PC-9 (cell line): ENCODE results near the gene FAM200B. TPM values are rescaled to one million over a fixed set of nuclear protein-coding genes. Genes with fewer than 3 reads are reported as not detected.

Source experiments
- BruUV-seq: library from RNA; stranded (reverse); fragments of 400-500 nt; replicated peaks from 2 replicates; lab custom pipeline; 2021; lab: Mats Ljungman, UMichigan
- CTCF ChIA-PET: fragments of 300-600 bp; sonication (Branson Sonifier 250); formaldehyde crosslinking; loops from one replicate; lab custom pipeline; 2022; ENCODE audit warnings: antibody characterized with exemption; lab: Charles Lee
- POLR2A ChIA-PET: fragments of 300-600 bp; sonication (Branson Sonifier 250); formaldehyde crosslinking; loops from one replicate; lab custom pipeline; 2022; ENCODE audit warnings: antibody characterized with exemption; ENCODE audit not compliant: unreplicated experiment; lab: Charles Lee
- DNase-seq, 2 experiments: peaks; one replicate each; pipeline versions ENCODE4 v3.0.0 to v3.0.0-alpha.2; 2015 to 2022; ENCODE audit warnings: mixed read lengths in 1 of 2
- H2AFZ ChIP-seq: fragments of 200-600 bp; sonication (generic); 2 replicates; pipeline ENCODE4 v1.8.1; 2017; ENCODE audit warnings: antibody characterized with exemption
- H3F3A ChIP-seq: fragments of 200-600 bp; sonication (generic); 2 replicates; pipeline ENCODE4 v1.8.1; 2017; ENCODE audit warnings: antibody characterized with exemption, mild to moderate bottlenecking, low read depth; ENCODE audit not compliant: insufficient read depth
- H3K27ac ChIP-seq: fragments of 200-600 bp; sonication (generic); 2 replicates; pipeline ENCODE4 v1.6.1; 2016; ENCODE audit warnings: mixed run types
- H3K27me3 ChIP-seq: fragments of 200-600 bp; sonication (generic); 2 replicates; pipeline ENCODE4 v1.6.1; 2016; ENCODE audit warnings: low read depth, mixed run types; ENCODE audit not compliant: insufficient read depth
- H3K36me3 ChIP-seq: fragments of 200-600 bp; sonication (generic); 2 replicates; pipeline ENCODE4 v1.6.1; 2016; ENCODE audit warnings: low read depth, mixed run types
- H3K4me1 ChIP-seq: fragments of 200-600 bp; sonication (generic); replicated peaks from 2 replicates; pipeline ENCODE4 v1.6.1; 2016; ENCODE audit warnings: mixed run types; ENCODE audit not compliant: insufficient read depth
- H3K4me2 ChIP-seq: fragments of 200-600 bp; sonication (generic); 2 replicates; pipeline ENCODE4 v1.6.1; 2017; ENCODE audit warnings: mixed run types
- H3K4me3 ChIP-seq: fragments of 200-600 bp; sonication (generic); 2 replicates; pipeline ENCODE4 v1.6.1; 2016; ENCODE audit warnings: mixed run types
- H3K79me2 ChIP-seq: fragments of 200-600 bp; sonication (generic); 2 replicates; pipeline ENCODE4 v1.6.1; 2017; ENCODE audit warnings: low read depth, mixed run types
- H3K9me2 ChIP-seq: fragments of 200-600 bp; sonication (generic); 2 replicates; pipeline ENCODE4 v1.8.1; 2017; ENCODE audit warnings: mild to moderate bottlenecking; ENCODE audit not compliant: insufficient read depth
- H3K9me3 ChIP-seq: fragments of 200-600 bp; sonication (generic); 2 replicates; pipeline ENCODE4 v1.8.1; 2016; ENCODE audit warnings: low read depth; ENCODE audit not compliant: insufficient read depth
- H4K20me1 ChIP-seq: fragments of 200-600 bp; sonication (generic); 2 replicates; pipeline ENCODE4 v1.8.1; 2017; ENCODE audit not compliant: insufficient read depth
- EZH2 ChIP-seq: fragments of 200-600 bp; sonication (generic); IDR thresholded peaks from 2 replicates; pipeline ENCODE4 v1.8.0; 2017; ENCODE audit warnings: antibody characterized with exemption, low read depth
- intact Hi-C: fragments of 100-400 bp; cut with micrococcal nuclease; formaldehyde crosslinking; loops from one replicate; pipeline ENCODE4 v1.10.0; 2022; ENCODE audit not compliant: unreplicated experiment
- total RNA-seq: library from RNA; stranded (reverse); gene quantifications from 2 replicates; pipeline ENCODE4 v1.2.3, GENCODE V29; 2021
- TF ChIP-seq, protein P1 (sequence below): fragments of 200-600 bp; sonication (generic); conservative IDR thresholded peaks from 2 replicates; pipeline ENCODE4 v1.6.1; 2017; ENCODE audit warnings: mixed run types, antibody characterized with exemption, mild to moderate bottlenecking, moderate library complexity

The FAM200B gene
- total RNA-seq, 1 experiment from 2014 or later, result 32.4 TPM

DNA sequence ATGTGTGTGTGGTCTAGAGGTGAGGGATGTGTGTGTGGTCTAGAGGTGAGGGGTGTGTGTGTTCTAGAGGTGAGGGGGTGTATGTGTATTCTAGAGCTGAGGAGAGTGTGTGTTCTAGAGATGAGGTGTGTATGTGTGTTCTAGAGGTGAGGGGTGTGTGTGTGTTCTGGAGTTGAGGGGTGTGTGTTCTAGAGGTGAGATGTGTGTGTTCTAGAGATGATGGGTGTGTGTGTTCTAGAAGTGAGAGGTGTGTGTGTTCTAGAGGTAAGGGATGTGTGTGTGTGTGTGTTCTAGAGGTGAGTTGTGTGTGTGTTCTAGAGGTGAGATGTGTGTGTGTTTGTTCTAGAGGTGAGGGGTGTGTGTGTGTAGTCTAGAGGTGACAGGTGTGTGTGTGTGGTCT lies 22.5 kb downstream of the FAM200B start:
- Histone ChIP-seq H2AFZ (no peak overlapping the region), H3F3A (no peaks in the 10 kb centered on the region), H3K27ac (no peak overlapping the region), H3K4me1 (no peaks in the 10 kb centered on the region), H3K4me2 (no peak overlapping the region), H3K9me3 (no peaks in the 10 kb centered on the region), H3K4me3 (no peak overlapping the region), H3K36me3 (no peaks in the 10 kb centered on the region), H3K79me2 (no peaks in the 10 kb centered on the region), H3K9me2 (no peaks in the 10 kb centered on the region), H3K27me3 (no peaks in the 10 kb centered on the region), H4K20me1 (no peaks in the 10 kb centered on the region)
- no TSS peak for BruUV-seq
- no peak for DNase-seq
- TF ChIP-seq, protein P1, sequence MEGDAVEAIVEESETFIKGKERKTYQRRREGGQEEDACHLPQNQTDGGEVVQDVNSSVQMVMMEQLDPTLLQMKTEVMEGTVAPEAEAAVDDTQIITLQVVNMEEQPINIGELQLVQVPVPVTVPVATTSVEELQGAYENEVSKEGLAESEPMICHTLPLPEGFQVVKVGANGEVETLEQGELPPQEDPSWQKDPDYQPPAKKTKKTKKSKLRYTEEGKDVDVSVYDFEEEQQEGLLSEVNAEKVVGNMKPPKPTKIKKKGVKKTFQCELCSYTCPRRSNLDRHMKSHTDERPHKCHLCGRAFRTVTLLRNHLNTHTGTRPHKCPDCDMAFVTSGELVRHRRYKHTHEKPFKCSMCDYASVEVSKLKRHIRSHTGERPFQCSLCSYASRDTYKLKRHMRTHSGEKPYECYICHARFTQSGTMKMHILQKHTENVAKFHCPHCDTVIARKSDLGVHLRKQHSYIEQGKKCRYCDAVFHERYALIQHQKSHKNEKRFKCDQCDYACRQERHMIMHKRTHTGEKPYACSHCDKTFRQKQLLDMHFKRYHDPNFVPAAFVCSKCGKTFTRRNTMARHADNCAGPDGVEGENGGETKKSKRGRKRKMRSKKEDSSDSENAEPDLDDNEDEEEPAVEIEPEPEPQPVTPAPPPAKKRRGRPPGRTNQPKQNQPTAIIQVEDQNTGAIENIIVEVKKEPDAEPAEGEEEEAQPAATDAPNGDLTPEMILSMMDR, result no peak
- no peak for TF ChIP-seq EZH2
- intact Hi-C loops, result no loop called here
- POLR2A ChIA-PET, result no interaction called here
- CTCF ChIA-PET, result no interaction called here

DNA sequence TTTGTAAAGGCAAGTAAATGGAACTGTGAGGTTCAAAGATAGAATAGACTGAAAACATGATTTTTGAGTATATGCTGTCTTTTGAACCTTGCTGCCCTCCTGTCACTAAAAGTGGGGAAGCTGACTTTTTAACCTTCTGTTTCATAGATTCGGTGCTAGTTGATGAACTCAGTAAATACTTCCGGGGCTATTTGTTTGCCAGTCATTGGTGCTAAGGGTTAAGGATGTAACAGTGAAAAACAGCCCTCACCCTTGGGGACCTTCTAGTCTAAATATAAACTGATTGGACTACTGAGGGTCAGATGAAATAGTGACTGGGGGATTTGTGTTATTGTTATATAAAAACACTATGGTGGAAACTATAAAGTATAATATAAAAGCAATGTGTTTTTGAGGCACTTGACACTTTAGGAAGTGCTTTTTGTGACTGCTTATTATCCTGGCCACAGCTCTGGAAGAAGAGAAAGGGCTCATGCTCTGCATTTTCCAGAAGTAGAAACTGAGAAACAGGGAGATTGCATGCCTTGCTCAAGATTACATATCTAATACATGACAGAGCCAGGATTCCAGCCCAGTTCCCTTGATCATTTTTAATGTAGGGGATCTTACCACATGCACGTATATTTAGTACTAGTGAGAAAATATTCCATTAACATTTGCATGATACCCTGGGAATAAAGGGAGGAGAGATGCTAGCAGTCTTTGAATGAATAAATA lies 25.2 kb downstream of the FAM200B start:
- Histone ChIP-seq H3K79me2 (no peaks in the 10 kb centered on the region), H3K4me2 (no peak overlapping the region), H3K4me3 (no peak overlapping the region), H3K36me3 (no peaks in the 10 kb centered on the region), H3K9me2 (no peaks in the 10 kb centered on the region), H4K20me1 (no peaks in the 10 kb centered on the region), H2AFZ (no peak overlapping the region), H3K27ac (no peak overlapping the region), H3K27me3 (no peaks in the 10 kb centered on the region), H3K9me3 (no peaks in the 10 kb centered on the region), H3F3A (no peaks in the 10 kb centered on the region), H3K4me1 (no peaks in the 10 kb centered on the region)
- TF ChIP-seq EZH2, result no peak
- TF ChIP-seq, protein P1, result no peak
- DNase-seq, result no peak
- intact Hi-C loops, result no loop called here
- no TSS peak for BruUV-seq
- CTCF ChIA-PET, result no interaction called here
- POLR2A ChIA-PET, result no interaction called here

DNA sequence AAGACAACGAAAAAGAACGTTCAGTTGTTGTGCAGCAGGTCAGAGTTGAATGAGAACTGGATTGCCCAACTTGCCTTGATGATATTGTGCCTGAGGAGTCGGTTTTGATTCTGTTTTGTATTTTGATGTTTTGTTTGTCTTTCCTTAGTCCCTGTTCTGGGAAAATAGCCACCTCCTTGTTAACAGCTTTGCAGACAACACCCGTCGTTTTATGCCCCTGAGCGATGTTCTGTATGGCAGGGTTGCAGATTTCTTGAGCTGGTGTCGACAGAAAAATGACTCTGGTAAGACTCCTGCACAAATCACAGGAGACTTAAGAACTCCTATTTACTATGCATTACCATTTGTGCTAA lies 25.7 kb downstream of the FAM200B start:
- H3K9me3 ChIP-seq, result no peaks in the 10 kb centered on the region
- H3K4me1 ChIP-seq, result no peaks in the 10 kb centered on the region
- H3K27me3 ChIP-seq, result no peaks in the 10 kb centered on the region
- no peak overlapping the region for H3K4me3 ChIP-seq
- no peak overlapping the region; the same call in 1 of the 2 replicates for H3K4me2 ChIP-seq
- H3K27ac ChIP-seq, result no peak overlapping the region
- no peak for DNase-seq
- H4K20me1 ChIP-seq, result no peaks in the 10 kb centered on the region
- no peaks in the 10 kb centered on the region for H3K36me3 ChIP-seq
- no peak overlapping the region for H2AFZ ChIP-seq
- no peak for TF ChIP-seq EZH2
- TF ChIP-seq, protein P1, result no peak
- intact Hi-C loops, result no loop called here
- ChIA-PET POLR2A (no interaction called here), CTCF (no interaction called here)
- H3K9me2 ChIP-seq, result no peaks in the 10 kb centered on the region
- BruUV-seq, result no TSS peak
- no peaks in the 10 kb centered on the region for H3F3A ChIP-seq
- no peaks in the 10 kb centered on the region for H3K79me2 ChIP-seq
